ENCODE data around the gene WWC2. TPM values are rescaled to one million over a fixed set of nuclear protein-coding genes. Genes with fewer than 3 reads are reported as not detected.

WWC2 gene
- total RNA-seq, 1 experiment from 2014 or later, result 126 TPM

DNA sequence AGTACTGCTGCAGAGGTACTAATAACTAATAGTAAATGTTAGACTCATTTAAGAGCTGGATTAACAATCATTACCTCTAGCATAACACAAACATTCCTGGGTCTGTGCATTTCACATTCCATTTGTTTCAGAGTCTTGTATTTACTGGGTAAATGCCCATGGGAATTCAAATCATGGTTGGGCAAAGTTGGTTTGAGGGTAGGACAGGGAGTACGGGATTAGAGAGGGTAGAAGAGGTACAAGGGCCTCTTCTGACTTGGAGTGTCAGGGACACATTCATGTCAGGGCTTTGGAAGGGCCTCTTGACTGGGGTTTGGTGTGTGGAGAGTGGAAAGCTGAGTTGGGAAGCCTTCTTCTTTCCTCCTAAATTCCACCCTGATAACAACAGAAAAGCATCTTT is 65.9 kb downstream of the WWC2 start:
- Mint-ChIP-seq H3K27ac (peak overlapping the region; percentile 1), H3K36me3 (no peaks in the 10 kb centered on the region), H3K4me3 (no peak overlapping the region), H3K4me1 (peaks cover 49% of the 10 kb centered on the region), H3K9me3 (peaks cover 4% of the 10 kb centered on the region), H3K27me3 (ENCODE audit: low read depth) (no peaks in the 10 kb centered on the region)
- ATAC-seq (no peak), DNase-seq (ENCODE audit: low spot score) (no peak)
- TF ChIP-seq, protein P1, sequence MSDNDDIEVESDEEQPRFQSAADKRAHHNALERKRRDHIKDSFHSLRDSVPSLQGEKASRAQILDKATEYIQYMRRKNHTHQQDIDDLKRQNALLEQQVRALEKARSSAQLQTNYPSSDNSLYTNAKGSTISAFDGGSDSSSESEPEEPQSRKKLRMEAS (CRISPR knock-in tag; IDR thresholded peaks at IDR 0.05), result no peak
- no peak for TF ChIP-seq NR1H2 (CRISPR knock-in tag; IDR thresholded peaks at IDR 0.05)
- TF ChIP-seq, protein P2, sequence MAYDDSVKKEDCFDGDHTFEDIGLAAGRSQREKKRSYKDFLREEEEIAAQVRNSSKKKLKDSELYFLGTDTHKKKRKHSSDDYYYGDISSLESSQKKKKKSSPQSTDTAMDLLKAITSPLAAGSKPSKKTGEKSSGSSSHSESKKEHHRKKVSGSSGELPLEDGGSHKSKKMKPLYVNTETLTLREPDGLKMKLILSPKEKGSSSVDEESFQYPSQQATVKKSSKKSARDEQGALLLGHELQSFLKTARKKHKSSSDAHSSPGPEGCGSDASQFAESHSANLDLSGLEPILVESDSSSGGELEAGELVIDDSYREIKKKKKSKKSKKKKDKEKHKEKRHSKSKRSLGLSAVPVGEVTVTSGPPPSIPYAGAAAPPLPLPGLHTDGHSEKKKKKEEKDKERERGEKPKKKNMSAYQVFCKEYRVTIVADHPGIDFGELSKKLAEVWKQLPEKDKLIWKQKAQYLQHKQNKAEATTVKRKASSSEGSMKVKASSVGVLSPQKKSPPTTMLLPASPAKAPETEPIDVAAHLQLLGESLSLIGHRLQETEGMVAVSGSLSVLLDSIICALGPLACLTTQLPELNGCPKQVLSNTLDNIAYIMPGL (CRISPR knock-in tag; IDR thresholded peaks at IDR 0.05), result no peak
- TF ChIP-seq, protein P3, sequence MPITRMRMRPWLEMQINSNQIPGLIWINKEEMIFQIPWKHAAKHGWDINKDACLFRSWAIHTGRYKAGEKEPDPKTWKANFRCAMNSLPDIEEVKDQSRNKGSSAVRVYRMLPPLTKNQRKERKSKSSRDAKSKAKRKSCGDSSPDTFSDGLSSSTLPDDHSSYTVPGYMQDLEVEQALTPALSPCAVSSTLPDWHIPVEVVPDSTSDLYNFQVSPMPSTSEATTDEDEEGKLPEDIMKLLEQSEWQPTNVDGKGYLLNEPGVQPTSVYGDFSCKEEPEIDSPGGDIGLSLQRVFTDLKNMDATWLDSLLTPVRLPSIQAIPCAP (CRISPR knock-in tag; IDR thresholded peaks at IDR 0.05), result no peak
- TF ChIP-seq ZNF423 (CRISPR knock-in tag; IDR thresholded peaks at IDR 0.05), result no peak
- POLR2A ChIA-PET, result no interaction called here
- CTCF ChIA-PET, result no interaction called here

DNA sequence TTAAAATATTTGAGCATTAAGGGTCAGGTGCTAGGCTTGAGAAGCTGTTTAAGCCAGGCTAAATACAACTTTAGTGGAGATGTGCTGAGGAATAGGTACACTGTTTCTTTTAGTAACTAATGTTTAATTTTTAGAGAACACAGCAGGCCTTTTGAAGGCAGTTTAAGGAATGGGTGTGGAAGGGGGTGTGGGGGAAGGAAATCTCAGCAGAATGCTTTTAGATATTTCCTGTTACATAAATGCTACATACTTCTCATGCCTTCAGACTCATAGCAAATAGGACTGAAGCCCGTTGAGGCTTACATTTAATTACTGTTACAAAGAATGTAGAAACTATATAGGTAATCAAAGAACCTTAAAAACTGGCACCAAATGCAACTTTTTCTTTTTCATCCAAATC is 66.3 kb downstream of the WWC2 start:
- peaks cover 4% of the 10 kb centered on the region for H3K9me3 Mint-ChIP-seq
- CTCF ChIA-PET, result no interaction called here
- no peaks in the 10 kb centered on the region for H3K27me3 Mint-ChIP-seq (ENCODE audit: low read depth)
- H3K4me1 Mint-ChIP-seq, result peaks cover 49% of the 10 kb centered on the region
- peak overlapping the region; percentile 1; the same call in 1 of the 2 replicates for H3K27ac Mint-ChIP-seq
- POLR2A ChIA-PET, result no interaction called here
- no peaks in the 10 kb centered on the region for H3K36me3 Mint-ChIP-seq
- DNase-seq (ENCODE audit: low spot score) (no peak), ATAC-seq (no peak)
- TF ChIP-seq HMGA2 (CRISPR knock-in tag; IDR thresholded peaks at IDR 0.05), result no peak
- H3K4me3 Mint-ChIP-seq, result no peak overlapping the region

DNA sequence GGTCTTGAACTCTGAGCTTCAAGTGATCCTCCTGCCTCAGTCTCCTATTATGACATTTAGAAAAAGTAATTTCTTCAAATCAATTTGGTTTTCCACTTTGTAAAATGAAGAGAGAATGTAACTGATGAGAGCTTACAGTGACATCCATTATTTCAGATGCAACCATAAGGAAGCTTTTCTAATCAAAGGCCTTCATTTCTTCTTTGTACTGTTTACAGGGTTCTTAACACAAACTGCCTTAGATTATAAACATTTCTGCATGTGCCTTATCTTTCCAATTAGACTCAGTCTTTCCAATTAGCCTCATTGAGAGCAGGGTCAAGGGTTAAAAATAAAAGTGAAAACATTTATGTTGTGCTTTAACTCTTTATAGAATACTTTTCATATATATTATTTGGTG is 71.8 kb downstream of the WWC2 start:
- Mint-ChIP-seq H3K9me3 (peaks cover 4% of the 10 kb centered on the region), H3K27me3 (ENCODE audit: low read depth) (no peaks in the 10 kb centered on the region), H3K36me3 (no peaks in the 10 kb centered on the region), H3K4me1 (peaks cover 57% of the 10 kb centered on the region), H3K27ac (no peak overlapping the region), H3K4me3 (no peak overlapping the region)
- TF ChIP-seq ZNF317 (CRISPR knock-in tag; IDR thresholded peaks at IDR 0.05; ENCODE audit: borderline replicate concordance, low read depth) (peak; percentile 64; the same call in 1 of the 2 replicates), JAZF1 (CRISPR knock-in tag; IDR thresholded peaks at IDR 0.05) (no peak)
- TF ChIP-seq, protein P4, sequence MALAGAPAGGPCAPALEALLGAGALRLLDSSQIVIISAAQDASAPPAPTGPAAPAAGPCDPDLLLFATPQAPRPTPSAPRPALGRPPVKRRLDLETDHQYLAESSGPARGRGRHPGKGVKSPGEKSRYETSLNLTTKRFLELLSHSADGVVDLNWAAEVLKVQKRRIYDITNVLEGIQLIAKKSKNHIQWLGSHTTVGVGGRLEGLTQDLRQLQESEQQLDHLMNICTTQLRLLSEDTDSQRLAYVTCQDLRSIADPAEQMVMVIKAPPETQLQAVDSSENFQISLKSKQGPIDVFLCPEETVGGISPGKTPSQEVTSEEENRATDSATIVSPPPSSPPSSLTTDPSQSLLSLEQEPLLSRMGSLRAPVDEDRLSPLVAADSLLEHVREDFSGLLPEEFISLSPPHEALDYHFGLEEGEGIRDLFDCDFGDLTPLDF (CRISPR knock-in tag; IDR thresholded peaks at IDR 0.05), result no peak
- TF ChIP-seq, protein P5, sequence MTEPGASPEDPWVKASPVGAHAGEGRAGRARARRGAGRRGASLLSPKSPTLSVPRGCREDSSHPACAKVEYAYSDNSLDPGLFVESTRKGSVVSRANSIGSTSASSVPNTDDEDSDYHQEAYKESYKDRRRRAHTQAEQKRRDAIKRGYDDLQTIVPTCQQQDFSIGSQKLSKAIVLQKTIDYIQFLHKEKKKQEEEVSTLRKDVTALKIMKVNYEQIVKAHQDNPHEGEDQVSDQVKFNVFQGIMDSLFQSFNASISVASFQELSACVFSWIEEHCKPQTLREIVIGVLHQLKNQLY (CRISPR knock-in tag; IDR thresholded peaks at IDR 0.05), result no peak
- ATAC-seq (no peak), DNase-seq (ENCODE audit: low spot score) (no peak)
- POLR2A ChIA-PET, result no interaction called here
- CTCF ChIA-PET, result interaction anchor here (1.5 kb wide), 1 partner anchor 91 kb away, joined by 5 read pairs; no protein-coding TSS in a partner anchor

DNA sequence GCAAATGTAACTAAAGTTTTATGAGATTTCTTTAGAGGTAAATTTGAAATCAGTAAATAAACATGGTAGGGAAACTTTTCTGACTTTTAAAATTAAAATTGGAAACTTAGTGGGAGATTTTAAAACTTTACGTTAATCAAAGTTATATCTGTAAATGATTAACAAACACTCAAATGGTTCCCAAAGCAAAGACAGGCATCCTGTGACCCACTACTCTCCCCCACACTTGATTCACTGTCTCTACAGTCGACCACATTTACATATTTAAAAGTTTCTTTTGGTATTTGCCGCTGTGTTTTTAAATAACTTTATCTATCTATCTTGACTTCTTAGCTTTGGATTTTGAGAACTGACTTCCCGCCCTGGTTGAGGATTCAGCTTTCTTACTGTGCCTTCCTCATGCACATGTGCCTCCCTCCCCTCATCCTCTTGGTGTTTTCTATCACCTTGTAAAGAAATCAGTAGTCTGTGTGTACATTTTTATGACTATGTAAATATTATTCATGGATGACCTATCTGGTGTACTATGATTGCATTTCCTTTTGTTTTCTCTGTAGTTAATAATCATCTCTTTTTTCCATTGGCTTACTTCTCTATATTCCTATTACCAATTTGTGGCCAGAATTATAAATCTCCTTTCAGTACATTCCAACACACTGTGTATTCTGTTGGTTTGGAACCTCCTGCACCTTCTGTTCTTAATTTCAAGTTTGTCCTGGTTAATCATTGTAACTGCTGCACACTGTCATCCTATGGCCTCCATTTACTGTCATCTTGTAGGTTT is 72.6 kb downstream of the WWC2 start:
- DNase-seq (ENCODE audit: low spot score) (no peak), ATAC-seq (no peak)
- Mint-ChIP-seq H3K4me1 (peaks cover 59% of the 10 kb centered on the region), H3K27ac (peak overlapping the region; percentile 40), H3K27me3 (ENCODE audit: low read depth) (no peaks in the 10 kb centered on the region), H3K4me3 (peak overlapping the region; percentile 1; the same call in 1 of the 2 replicates), H3K9me3 (peaks cover 4% of the 10 kb centered on the region), H3K36me3 (no peaks in the 10 kb centered on the region)
- CTCF ChIA-PET, result interaction anchor here (1.5 kb wide), 1 partner anchor 91 kb away, joined by 5 read pairs; no protein-coding TSS in a partner anchor
- POLR2A ChIA-PET, result interaction anchor here (0.7 kb wide), 1 partner anchor 230 kb away, joined by 4 read pairs; no protein-coding TSS in a partner anchor
- no peak for TF ChIP-seq ZNF423 (CRISPR knock-in tag; IDR thresholded peaks at IDR 0.05)
- no peak for TF ChIP-seq NR1H2 (CRISPR knock-in tag; IDR thresholded peaks at IDR 0.05)
- no peak for TF ChIP-seq ZBTB21 (CRISPR knock-in tag; IDR thresholded peaks at IDR 0.05; ENCODE audit: borderline replicate concordance)
- TF ChIP-seq, protein P6, sequence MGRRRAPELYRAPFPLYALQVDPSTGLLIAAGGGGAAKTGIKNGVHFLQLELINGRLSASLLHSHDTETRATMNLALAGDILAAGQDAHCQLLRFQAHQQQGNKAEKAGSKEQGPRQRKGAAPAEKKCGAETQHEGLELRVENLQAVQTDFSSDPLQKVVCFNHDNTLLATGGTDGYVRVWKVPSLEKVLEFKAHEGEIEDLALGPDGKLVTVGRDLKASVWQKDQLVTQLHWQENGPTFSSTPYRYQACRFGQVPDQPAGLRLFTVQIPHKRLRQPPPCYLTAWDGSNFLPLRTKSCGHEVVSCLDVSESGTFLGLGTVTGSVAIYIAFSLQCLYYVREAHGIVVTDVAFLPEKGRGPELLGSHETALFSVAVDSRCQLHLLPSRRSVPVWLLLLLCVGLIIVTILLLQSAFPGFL (CRISPR knock-in tag; IDR thresholded peaks at IDR 0.05; ENCODE audit: borderline replicate concordance), result no peak
- TF ChIP-seq FOXJ3 (CRISPR knock-in tag; IDR thresholded peaks at IDR 0.05; ENCODE audit: borderline replicate concordance), result no peak
- TF ChIP-seq, protein P7, sequence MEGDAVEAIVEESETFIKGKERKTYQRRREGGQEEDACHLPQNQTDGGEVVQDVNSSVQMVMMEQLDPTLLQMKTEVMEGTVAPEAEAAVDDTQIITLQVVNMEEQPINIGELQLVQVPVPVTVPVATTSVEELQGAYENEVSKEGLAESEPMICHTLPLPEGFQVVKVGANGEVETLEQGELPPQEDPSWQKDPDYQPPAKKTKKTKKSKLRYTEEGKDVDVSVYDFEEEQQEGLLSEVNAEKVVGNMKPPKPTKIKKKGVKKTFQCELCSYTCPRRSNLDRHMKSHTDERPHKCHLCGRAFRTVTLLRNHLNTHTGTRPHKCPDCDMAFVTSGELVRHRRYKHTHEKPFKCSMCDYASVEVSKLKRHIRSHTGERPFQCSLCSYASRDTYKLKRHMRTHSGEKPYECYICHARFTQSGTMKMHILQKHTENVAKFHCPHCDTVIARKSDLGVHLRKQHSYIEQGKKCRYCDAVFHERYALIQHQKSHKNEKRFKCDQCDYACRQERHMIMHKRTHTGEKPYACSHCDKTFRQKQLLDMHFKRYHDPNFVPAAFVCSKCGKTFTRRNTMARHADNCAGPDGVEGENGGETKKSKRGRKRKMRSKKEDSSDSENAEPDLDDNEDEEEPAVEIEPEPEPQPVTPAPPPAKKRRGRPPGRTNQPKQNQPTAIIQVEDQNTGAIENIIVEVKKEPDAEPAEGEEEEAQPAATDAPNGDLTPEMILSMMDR (IDR thresholded peaks at IDR 0.05), result no peak
- TF ChIP-seq GRHL2 (CRISPR knock-in tag; IDR thresholded peaks at IDR 0.05; ENCODE audit: insufficient replicate concordance, severe bottlenecking), result no peak
- TF ChIP-seq KAT7 (CRISPR knock-in tag; IDR thresholded peaks at IDR 0.05; ENCODE audit: borderline replicate concordance), result no peak
- no peak for TF ChIP-seq NFATC4 (CRISPR knock-in tag; IDR thresholded peaks at IDR 0.05)
- TF ChIP-seq SMAD3 (CRISPR knock-in tag; IDR thresholded peaks at IDR 0.05; ENCODE audit: borderline replicate concordance), result no peak
